Measurements from ENCODE around the gene KCNH5. TPM values are rescaled to one million over a fixed set of nuclear protein-coding genes. Genes with fewer than 3 reads are reported as not detected.

KCNH5 gene
- total RNA-seq, 1 donor from 2014 or later, result 0.29 TPM

GRCh38 chr14:62655166-62655565 lies 390.1 kb downstream of the KCNH5 start:
- H3K4me3 ChIP-seq, result no peak overlapping the region
- DNase-seq (no peak), ATAC-seq (no peak)
- no peak for TF ChIP-seq CTCF (IDR thresholded peaks at IDR 0.05)
- no peaks in the 10 kb centered on the region for H3K27me3 ChIP-seq
- intact Hi-C loops (cut with DNase I), result no loop called here
- no peaks in the 10 kb centered on the region for H3K4me1 ChIP-seq
- no peaks in the 10 kb centered on the region for H3K36me3 ChIP-seq
- H3K9me3 ChIP-seq, result no peaks in the 10 kb centered on the region
- H3K27ac ChIP-seq, result no peak overlapping the region

GRCh38 chr14:62654641-62655040 lies 390.6 kb downstream of the KCNH5 start:
- no peaks in the 10 kb centered on the region for H3K36me3 ChIP-seq
- intact Hi-C loops (cut with DNase I), result no loop called here
- no peak overlapping the region for H3K27ac ChIP-seq
- H3K9me3 ChIP-seq, result no peaks in the 10 kb centered on the region
- no peaks in the 10 kb centered on the region for H3K4me1 ChIP-seq
- DNase-seq (no peak), ATAC-seq (no peak)
- H3K4me3 ChIP-seq, result no peak overlapping the region
- no peaks in the 10 kb centered on the region for H3K27me3 ChIP-seq
- TF ChIP-seq CTCF (IDR thresholded peaks at IDR 0.05), result no peak

Other genes starting within 250 kb of the KCNH5 start
- gene RHOJ, start 159.0 kb upstream of the KCNH5 start, total RNA-seq, result 38.6 TPM

Measured in upper lobe of right lung (tissue), 1 donor.